BJ (cell line): ENCODE data around the gene SLC48A1. TPM values are rescaled to one million over a fixed set of nuclear protein-coding genes. Genes with fewer than 3 reads are reported as not detected.

Experiments used
- CTCF ChIA-PET: fragments of 350-600 bp; formaldehyde crosslinking; extraction: SDS; loops from one replicate; lab custom pipeline; 2021; ENCODE audit warnings: antibody characterized with exemption, inconsistent platforms; lab: Yijun Ruan, JAX
- POLR2A ChIA-PET: fragments of 300-600 bp; sonication (Branson Sonifier 250); formaldehyde crosslinking; extraction: SDS; loops from one replicate; lab custom pipeline; 2021; ENCODE audit warnings: antibody characterized with exemption; lab: Charles Lee
- DNase-seq: peaks from one replicate; pipeline ENCODE4 v3.0.0-alpha.2; 2011; ENCODE audit warnings: low read depth
- H3K27me3 ChIP-seq: 2 replicates; pipeline ENCODE4 v1.6.0; 2011; ENCODE audit warnings: low read length; ENCODE audit not compliant: control insufficient read depth, insufficient read depth
- H3K36me3 ChIP-seq: 2 replicates; pipeline ENCODE4 v1.5.1; 2011; ENCODE audit warnings: low read length; ENCODE audit not compliant: control insufficient read depth, insufficient read depth
- H3K4me3 ChIP-seq: 2 replicates; pipeline ENCODE4 v1.5.1; 2011; ENCODE audit warnings: low read depth, mild to moderate bottlenecking, control low read depth, low read length
- CTCF ChIP-seq: IDR thresholded peaks from 2 replicates; pipeline ENCODE4 v1.5.1; 2011; ENCODE audit warnings: low read depth, mild to moderate bottlenecking, control low read depth, inconsistent platforms, low read length, moderate library complexity; ENCODE audit not compliant: insufficient read depth
- polyA plus RNA-seq: library from polyadenylated mRNA; depleted of rRNA; stranded (reverse); fragments of >200 nt; gene quantifications from 2 replicates; pipeline ENCODE4 v1.2.3, GENCODE V29; 2011

SLC48A1 gene
- polyA plus RNA-seq, 1 experiment = 16.6 TPM

DNA sequence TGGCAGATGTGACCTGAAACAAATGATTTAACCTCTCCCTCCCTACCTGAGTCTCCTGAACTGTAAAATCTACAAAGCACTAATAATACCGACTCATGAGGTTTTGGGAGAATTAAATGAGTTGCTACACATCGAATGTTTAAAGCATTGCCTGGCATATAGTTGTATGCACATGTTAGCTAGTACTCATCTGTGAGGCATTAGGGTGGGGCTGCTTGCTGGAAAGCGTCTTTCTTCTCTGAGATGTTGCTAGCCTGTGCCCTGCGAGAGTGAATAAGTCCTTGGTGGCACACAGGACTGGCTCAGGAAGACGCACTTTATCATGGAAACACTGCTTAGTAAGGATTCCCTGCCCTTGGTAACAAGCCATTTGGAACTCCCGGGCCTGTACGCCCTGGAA is 20.5 kb upstream of the SLC48A1 start:
- no peak for TF ChIP-seq CTCF

GRCh38 chr12:47753021-47754001 is 19.7 kb upstream of the SLC48A1 start:
- CTCF ChIA-PET = interaction anchor here (1.3 to 9.5 kb wide), 5 partner anchors 11 to 85 kb away, joined by 5 to 107 read pairs (median 22); no protein-coding TSS in a partner anchor
- Histone ChIP-seq H3K36me3 (no peaks in the 10 kb centered on the region), H3K27me3 (no peaks in the 10 kb centered on the region), H3K4me3 (no peak overlapping the region)
- POLR2A ChIA-PET = no interaction called here
- no peak for DNase-seq
- TF ChIP-seq CTCF = no peak

More for the DNA sequence above, 20.5 kb upstream of the SLC48A1 start:
- no peak for DNase-seq
- CTCF ChIA-PET = interaction anchor here (1.8 to 9.5 kb wide), 5 partner anchors 10 to 86 kb away, joined by 4 to 107 read pairs (median 12); no protein-coding TSS in a partner anchor
- Histone ChIP-seq H3K36me3 (no peaks in the 10 kb centered on the region), H3K27me3 (0 out of 2 replicates have a peak, but pooled peaks cover 1% of the 10 kb centered on the region), H3K4me3 (no peak overlapping the region)
- POLR2A ChIA-PET = no interaction called here

DNA sequence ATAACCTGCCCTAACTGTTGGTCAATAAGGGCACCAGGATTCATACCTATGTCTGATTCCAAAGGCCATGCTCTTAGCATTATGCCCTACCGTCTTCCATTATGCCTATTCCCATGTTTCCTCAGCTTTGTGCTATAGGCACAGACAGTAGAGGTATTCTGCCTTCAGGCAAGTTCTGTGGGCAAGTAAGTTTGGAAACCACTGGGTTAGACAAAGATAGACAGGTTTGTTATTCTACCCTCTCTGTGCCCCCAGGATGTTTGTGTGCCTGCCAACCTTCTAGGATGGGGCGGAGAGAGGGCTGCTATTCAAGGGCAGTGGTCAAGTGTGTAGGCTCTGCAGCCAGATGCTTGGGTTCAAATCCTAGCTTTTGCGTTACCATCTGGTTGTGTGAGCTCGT is 18.9 kb upstream of the SLC48A1 start:
- ChIA-PET CTCF (interaction anchor here (1.3 to 9.5 kb wide), 4 partner anchors 11 to 39 kb away, joined by 5 to 107 read pairs (median 52); no protein-coding TSS in a partner anchor), POLR2A (no interaction called here)
- no peak for TF ChIP-seq CTCF
- no peak overlapping the region for H3K4me3 ChIP-seq
- H3K36me3 ChIP-seq = no peaks in the 10 kb centered on the region
- H3K27me3 ChIP-seq = no peaks in the 10 kb centered on the region
- DNase-seq = no peak

- no peak for DNase-seq
- CTCF ChIA-PET = interaction anchor here (1.1 to 9.5 kb wide), 7 partner anchors 12 to 73 kb away, joined by 3 to 107 read pairs (median 6); no protein-coding TSS in a partner anchor
- POLR2A ChIA-PET = no interaction called here
- TF ChIP-seq CTCF = no peak
- no peak overlapping the region for H3K4me3 ChIP-seq
- H3K27me3 ChIP-seq = no peaks in the 10 kb centered on the region
- no peaks in the 10 kb centered on the region for H3K36me3 ChIP-seq
Observed at GRCh38 chr12:47754881-47755280, 18.2 kb upstream of the SLC48A1 start.
